ENCODE data around the gene ABHD16B.
"Not testable (repeated sequence)": the region's sequence is repeated elsewhere in the genome, so short reads cannot be mapped to it uniquely, and the experiment has no call there.

ABHD16B gene

DNA sequence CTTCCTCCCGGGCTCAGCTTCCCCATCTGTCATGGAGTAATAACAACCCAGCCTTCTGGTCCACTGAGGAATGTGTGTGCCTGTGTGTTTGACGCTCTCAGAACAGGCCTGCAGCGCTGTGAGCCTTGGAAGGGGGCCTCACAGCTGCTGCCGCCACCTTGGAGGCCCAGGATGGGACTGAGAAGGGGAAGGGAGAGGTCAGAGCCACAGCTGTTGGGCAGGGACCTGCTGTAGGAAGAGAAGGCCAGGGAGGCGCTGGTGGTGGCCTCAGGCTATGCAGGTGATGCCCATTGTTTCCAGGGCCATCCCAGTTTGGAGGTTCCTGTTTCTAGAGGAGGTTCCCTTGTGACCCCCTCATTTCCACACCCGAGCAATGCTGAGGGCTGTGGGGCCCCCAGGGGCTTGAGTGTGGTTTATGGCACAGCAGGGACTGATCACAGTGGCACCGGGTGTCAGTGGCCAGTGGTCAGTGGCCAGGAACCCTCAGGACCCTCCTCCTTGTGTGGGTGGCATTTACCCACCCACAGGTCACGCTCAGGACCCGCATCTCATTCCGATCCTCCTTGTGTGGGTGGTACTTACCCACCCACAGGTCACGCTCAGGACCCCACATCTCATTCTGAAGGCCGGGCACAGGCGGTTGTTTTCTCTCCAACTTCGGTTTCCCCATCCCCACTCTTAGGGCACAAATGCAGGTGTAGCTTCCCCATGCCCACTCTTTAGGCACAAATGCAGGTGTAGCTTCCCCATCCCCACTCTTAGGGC is 17.8 kb downstream of the ABHD16B start:
- no peak for DNase-seq (ENCODE audit: low read depth in 2 of 2)

DNA sequence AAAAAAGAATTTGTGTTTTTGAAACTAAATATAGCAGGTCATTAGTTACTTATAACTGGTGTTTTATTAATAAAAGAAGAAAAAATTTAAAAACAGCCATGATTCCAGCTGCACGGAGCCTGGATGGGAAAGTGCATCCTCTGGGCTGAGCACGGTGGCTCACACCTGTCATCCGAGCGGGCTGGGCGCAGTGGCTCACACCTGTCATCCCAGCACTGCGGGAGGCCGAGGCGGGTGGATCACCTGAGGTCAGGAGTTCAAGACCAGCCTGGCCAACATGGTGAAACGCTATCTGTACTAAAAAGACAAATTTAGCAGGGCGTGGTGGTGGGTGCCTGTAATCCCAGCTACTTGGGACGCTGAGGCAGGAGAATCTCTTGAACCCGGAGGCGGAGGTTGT is 19.6 kb downstream of the ABHD16B start:
- DNase-seq (ENCODE audit: low read depth in 2 of 2): not testable (repeated sequence)

DNA sequence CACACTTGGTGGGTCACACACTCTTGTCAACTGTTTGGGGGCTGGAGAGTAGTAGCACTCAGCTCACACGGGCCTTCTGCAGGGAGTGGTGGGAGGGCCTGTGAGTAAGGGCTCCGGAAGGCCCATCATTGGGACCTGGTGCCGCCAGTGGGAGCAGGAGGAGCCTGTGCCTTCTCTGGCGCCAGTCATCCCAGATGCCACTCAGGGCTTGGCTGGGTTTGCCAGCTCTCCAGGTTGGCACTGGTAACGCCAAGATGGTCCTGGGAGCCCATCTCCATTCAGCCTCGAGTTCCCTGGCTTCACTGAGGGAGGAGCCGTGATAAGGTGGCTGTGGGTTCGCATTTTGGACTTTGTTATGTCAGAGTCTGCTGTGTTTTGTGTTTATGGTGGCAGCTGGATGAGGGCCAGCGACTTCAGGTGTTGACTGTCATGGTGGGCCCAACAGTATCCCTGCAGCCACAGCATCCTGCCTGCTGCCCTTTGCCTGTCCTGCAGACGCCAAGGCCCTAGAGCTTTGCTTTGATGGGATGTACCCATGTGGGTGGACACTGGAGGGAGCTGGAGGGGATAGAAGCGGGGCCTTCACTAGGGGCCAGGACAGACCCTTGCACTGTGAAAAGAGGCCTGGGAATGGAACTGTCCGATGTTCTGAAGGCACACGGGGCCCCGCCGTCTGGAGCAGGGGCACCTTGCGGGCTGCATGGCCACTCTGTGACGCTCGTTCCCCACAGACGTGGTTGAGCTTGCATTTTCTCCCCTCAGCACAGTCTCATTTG is 20.3 kb downstream of the ABHD16B start:
- no peak for DNase-seq (ENCODE audit: low read depth in 2 of 2)

DNA sequence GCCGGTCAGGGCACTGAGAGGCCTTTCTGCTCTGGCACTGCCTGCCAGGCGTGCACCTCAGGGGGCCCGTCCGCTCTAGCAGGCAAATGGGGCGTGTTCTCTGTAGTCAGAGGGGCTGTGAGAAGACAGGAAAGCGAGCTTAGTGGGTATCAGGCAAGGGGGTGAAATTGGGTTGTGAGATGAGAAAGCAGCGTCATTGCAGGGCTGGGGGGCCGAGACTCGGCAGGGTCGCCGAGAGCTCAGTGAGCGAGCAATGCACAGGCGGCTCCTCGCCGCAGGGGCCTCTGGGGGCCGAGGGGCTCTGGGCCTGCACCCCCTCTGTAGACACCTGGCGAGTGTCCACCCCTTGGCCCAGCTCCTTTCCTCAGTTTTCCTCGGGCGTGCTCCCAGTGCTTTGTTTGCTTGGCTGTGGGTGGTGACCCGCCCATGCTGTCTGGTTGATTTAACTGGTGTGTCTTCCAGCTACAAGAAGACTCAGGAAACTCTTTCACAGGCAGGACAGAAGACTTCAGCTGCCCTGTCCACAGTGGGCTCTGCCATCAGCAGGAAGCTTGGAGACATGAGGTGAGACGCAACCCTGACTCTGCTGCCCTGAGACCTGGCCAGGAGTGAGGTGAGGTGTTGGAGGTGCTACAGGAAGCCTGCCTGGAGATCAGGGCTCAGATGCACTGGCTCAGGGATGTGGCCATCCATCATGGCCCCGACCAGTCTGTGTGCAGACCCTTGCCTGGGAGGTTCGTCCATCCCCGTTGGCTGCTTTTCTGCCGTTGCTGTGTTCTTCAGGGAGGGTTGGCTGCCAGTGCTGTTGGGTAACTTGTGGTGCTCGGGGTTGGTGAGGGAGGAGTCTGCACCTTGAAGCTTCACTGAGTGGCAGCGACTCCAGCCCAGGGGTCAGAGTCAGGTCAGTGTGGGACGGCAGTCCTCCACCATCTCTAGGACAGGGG is 21.2 kb downstream of the ABHD16B start:
- no peak for DNase-seq (ENCODE audit: low read depth in 2 of 2)

DNA sequence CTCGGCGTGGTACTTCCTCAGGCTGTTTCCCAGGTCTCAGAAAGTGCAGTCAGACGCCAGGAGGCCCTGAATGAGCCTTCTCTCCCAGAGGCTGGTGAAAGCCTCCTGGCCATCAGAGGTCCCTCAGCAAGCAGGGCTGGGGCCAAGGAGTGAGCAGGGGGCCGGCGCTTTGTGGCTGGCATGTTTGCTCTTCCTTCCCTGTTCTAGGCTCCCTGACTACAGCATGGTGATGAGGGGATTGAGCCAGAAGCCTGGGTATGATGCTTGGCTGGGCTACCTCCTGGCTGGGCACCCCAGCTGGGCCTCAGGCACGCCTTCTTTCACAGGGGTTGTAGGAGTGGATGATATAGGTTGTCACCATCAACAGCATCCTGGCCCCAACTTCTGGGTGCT is 21.9 kb downstream of the ABHD16B start:
- no peak for DNase-seq (ENCODE audit: low read depth in 2 of 2)

DNA sequence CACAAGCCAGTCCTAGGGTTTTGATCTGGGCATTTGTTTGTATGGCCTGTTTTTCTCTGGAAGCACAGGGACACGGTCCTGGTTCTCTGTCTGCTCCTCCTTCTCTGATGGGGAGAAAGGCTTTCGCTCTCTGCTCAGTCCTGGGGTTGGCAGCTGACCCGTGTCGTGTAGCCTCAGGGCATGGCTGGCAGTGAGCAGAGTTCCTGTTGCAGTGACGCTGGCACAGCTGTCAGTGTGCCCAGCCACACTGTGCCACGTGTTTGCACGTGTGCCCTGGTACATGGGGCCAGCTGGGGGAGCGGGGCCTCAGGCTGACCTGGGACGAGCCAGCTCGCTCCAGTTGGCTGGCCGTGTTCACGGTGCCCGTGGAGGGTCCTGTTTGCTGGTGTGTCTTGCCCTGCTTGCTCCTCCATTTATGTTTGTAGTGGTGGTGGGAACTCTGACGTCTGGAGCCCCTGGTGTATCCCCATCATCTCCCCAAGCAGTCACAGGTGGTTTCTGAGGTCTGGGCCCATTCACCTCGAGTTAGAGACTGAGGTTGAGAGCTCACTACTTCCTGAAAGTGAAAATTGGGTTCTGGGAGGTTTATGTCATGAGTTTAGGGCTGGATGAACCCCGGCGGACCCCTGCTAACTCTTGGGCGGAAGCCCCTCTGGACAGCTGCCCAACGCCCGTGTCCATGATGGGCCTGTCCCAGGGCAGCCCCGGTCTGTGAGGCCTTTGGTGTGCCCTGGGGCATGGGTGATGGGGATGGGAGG is 23.4 kb downstream of the ABHD16B start:
- no peak for DNase-seq (ENCODE audit: low read depth in 2 of 2)

DNA sequence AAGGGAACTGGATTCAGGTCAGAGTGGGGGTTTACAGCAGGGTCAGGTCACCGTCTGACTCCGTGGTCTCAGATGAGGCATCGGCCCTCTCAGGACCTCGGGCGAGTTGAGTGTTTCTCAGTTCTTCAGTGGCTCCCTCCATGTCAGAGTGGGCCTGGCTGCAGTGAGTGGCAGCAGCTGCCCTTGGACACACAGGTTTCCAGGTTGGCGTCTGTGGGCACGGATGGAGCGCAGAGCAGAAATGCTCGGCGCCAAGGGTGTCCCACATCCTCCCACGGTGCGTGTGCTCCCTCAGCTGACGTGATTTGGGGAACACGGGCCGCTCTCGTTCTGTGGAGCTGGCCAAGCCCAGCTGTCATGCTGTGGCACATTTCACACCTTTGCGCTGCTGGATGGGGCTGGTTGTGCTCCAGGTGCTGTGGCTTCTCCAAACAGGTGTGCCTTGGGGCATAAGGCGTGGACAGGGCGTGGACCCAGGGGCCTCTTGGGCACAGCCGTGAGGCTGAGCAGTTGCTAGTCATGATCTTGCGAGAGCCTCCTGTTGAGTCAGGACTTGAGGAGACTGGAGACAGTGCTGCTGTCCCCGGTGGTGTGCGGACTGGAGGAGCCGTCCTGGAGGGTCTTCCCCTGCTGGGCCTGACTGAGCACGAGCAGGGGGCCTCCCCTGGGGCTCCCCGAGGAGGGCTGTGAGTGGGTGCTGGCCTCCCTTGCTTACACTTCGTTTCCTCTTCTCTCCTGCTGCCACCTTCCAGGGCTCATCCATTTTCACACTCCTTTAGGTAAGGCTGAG is 24.2 kb downstream of the ABHD16B start:
- DNase-seq (ENCODE audit: low read depth in 2 of 2): no peak

DNA sequence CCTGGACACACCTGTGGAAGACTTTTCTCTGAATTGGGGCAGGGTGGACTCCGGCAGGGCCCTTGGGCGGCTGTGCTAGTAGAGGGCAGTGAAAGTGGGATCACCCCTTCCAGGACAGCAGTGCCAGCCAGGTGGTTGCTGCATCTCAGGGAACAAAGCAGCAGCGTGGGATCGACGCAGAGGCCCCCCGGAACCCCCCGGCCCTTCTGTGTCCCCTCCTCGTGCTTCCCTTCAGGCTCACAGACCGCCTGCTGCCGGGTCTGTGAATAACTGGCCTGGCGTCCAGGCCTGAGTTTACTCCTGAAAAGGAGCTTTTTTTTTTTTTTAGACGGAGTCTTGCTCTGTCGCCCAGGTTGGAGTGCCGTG is 24.7 kb downstream of the ABHD16B start:
- DNase-seq (ENCODE audit: low read depth in 2 of 2): no peak

DNA sequence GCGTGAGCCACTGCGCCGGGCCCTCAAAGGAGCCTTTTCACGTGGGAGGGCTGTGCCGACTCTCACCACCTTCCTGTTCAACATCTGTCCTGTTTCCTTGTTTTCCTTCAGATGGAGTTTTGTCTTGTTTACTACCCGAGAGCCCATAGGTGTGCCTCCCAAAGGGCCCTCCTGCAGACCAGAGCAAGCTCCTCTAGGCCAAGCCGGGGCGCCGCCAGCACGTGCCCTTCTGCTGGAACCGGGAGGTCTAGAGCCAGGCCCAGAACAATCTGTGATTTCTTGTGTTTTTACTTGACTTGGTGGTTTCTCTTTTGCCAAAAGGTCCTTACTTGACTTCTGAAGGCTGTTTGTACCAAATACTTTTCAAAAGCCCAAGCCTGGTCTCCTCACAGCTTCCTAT is 25.6 kb downstream of the ABHD16B start:
- no peak for DNase-seq (ENCODE audit: low read depth in 2 of 2)

DNA sequence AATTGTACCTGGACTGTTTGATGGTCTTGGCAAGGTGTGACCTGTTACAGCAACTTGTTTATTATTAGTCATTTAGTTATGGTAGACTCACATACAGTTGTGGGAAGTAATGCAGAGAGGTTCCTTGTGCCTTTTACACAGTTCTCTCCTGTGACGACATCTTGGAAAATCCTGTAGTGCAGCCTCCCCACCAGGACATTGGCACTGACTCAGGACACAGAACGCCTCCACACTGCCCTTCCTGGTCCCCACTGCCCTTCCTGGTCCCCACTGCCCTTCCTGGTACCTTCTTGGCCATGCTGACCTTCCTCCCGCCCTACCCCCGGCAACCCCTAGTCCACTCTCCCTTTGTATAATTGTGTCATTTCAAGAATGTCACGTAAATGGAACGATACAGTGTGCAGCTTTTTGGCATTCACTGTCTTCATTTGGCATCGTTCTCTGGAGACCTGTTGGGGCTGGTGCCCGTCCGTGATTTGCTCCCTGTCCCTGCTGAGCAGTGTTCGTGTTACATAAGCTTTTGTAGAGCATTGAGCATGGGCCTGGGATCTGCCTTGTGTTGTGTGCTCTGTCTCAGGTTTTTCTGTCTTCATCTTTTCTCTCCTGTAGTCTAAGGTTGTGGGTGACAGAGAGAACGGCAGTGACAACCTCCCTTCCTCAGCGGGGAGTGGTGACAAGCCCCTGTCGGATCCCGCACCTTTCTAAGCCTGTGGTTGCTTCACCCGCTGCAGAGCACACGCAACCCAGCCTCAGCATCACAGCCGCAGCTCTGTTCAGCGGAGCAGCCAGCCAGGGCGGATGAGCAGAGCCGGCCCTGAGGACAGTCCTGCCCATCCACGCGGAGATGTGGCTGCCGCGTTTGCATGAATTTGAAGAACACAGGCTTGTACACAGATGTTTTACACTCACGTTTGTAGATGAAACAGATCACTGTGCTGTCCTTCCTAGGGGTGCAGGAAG is 28.2 kb downstream of the ABHD16B start:
- no peak for DNase-seq (ENCODE audit: low read depth in 2 of 2)

DNA sequence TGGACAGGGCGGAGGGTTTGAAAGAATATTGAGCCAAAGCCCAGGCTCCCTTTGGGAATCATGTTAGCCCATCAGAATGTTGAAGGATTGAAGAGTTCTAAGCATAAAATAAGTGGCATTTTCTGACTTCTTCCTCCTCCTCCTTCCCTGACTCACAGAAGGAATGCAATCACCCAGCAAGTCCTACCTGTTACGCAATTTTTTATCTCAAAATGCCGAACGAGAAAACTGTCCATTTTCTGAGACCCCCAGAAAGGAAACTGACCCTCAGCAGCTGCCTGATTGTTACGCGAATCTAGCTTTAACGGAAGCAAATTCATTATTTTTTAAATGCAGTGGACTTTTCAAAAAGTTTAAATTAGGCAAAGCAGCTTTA is 28.9 kb downstream of the ABHD16B start:
- DNase-seq (ENCODE audit: low read depth in 2 of 2): no peak

DNA sequence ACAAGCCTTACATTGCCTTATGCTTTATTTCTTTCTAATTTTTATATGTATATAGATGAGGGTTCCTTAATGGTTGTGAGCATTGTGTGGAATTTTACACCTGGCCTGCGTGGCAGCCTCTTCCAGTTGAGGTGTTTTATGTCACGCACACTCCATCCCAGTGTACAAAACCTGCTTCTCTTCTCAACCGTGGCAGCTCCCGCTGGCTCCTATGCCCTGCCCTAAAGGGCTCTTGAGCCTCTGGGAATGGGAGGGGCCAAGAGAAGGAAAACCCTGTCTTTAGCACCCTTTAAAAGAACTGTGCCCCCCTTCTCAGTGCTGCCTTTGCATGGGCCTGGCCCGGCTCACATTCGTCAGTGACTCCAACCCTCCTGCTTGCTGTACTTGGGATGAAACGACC is 29.3 kb downstream of the ABHD16B start:
- no peak for DNase-seq (ENCODE audit: low read depth in 2 of 2)

DNA sequence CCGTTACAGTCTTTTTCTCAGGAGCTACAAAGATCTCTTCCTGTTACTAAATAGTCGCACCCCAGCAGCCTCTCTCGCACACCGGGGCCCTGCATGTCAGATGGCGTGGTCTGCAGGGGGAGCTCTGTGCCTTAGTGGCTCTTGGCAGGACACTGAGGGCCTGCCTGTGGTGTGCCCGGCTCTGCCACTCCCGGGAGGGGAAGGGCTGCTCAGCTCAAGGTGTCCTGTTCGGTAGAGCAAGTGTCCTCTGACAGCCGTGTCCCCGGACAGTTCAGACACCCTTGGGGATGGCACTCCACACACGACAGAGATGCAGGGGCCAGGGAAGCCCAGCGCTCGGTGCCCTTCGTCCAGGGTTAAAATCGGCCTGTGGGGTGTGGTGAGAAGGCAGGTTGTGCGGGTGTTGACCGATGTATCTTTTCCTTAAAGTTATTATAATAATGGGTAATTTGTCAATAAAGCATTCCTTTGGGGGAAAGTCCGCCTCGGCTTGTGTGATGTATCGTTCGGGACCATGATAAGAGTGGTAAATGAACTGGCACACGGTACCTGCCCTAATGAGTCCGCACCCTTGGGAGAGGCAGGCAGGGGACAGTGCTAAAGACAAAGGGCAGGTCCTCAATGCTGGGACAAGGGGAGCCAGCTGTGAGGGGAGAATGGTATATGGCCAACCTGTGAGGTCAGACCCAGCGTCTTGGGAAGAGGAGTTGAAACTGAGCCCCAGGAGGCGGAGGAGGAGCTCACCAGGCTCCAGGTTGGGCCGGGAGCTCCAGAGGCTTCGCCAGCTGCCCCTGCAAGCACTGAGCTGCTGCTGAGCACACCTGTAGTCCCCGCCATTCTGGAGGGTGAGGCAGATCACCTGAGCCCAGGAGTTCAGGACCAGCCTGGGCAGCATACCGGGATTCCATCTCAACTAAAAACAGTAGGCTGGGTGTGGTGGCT is 30.0 kb downstream of the ABHD16B start:
- DNase-seq (ENCODE audit: low read depth in 2 of 2): no peak

DNA sequence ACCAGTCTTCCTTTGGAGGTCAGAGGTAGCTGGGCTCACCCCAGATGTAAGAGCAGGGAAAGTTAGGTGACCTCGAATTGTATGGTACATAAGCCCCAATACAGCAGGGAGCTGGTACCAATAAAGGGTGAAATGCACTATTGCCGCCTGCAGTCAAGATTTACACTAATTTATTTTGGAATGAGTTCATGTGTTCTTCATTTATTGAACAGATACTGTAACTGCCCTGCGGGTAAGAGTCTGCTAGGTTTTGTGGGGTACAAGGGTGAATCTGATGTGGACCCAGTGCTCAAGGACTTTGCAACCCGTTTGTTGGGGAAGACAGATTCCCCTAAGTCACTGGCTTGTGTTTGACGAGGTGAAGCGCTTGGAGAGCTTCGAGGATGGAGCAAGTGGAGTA is 31.1 kb downstream of the ABHD16B start:
- no peak for DNase-seq (ENCODE audit: low read depth in 2 of 2)

DNA sequence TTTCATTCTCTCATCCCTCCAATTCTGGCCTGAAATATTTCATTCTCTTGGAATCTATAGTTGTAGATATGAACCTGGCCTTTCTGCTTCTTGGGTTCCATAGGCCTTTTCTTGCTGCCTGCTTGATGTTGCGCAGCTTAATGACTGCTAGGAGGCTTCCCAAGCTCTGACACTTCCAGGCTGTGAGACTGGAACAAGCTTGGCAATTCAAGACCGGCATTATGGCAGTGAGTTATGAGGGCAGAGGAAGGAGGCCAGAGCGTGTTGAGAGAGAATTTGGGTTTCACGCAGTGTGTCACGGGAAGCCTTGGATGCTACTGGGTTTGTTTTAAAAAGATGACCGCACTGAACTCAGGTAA is 32.7 kb downstream of the ABHD16B start:
- DNase-seq (ENCODE audit: low read depth in 2 of 2): no peak

DNA sequence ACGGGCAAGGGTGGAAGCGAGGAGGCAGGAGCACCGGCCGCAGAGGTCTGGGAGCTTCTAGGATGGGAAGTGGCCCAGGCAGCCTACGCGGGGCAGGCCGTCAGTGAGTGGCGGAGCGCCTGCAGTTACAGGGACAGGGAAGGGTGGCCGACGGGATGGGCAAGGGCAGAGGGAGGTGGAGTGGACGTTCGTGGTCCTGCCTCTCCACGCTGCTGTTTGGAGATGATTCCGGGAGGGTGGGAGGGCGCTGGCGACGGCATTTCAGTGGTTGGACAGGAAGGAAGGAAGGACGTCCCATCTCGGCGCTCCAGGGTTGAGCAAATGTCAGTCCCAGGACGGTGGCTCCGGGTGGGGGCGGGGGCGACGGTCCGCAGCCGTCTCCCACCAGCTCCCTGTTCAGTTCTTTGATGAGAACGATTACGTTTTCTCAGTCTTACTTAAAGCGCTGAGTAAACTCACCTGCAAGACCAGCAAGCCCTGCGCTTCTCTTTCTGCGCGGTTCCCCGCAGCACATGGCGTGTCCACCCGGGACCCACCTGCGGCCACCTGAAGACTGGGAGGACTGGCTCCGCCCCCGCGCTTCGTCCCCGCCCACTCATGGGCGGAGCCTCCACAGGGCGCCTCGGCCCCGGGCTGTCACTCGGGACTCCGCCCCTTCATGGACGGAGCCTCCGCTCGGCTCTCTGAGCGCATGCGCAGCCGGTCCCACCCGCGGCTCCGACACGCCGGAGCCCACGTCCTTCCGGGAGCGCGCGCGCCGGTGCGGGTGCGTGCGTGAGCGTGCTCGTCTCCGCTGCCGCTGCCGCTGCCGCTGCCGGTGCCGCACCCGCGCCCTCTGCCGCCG is 33.3 kb downstream of the ABHD16B start, which contains the start of gene DNAJC5:
DNAJC5 (plus strand) TSS at position 769 of the 844 bp plus-strand sequence. CDS start 33,220 bp downstream, outside the sequence.
- DNase-seq (ENCODE audit: low read depth in 2 of 2): peak; percentile 93 to 94

DNA sequence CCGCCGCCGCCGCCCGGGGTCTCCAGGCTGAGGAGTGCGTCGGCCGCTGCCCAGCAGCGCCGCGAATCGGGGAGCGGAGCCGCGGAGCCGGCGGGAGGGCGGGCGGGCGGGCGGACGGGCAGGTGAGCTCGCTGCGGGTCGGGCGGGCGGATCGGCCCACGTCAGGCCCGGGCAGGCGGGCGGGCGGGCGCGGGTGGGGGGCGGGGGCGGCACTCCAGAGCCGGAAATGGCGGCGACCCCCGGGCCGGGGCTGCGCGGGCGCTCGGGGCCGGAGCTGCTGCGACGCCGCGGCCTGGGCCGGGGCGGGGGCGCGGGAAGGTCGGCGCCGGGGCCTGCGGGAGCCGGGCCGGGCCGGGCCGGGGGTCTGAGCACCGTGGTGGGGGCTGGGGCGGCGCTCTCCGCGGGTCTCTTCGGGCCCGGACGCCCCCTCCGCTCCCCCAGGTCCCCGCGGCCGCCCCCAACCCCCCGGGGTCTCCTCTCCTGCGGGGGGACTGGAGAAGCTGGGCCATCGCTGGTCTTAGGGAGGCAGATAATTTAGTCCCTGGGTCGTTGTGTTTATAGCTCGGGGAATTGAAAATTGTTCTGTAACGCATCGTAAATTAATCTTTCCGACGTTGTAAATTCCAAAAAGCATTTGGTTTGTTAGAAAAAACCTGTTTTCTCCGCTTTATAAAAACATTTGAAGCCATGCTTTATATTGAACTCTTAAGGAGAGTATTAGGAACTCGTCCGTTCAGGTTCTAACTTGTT is 34.1 kb downstream of the ABHD16B start:
- no peak for DNase-seq (ENCODE audit: low read depth in 2 of 2)

Measured in stimulated activated CD4-positive, alpha-beta T cell treated with anti-CD3 and anti-CD28 coated beads, Interleukin-1b, Interleukin-23, amount 100 ng/mL, for 4 hours (primary cell).